Kidney capillary endothelial cell (primary cell): ENCODE data around the gene SIX3.

Experiments
- DNase-seq: peaks from one replicate; pipeline ENCODE4 v3.0.0-alpha.2; 2018; ENCODE audit warnings: low spot score

Gene SIX3

DNA sequence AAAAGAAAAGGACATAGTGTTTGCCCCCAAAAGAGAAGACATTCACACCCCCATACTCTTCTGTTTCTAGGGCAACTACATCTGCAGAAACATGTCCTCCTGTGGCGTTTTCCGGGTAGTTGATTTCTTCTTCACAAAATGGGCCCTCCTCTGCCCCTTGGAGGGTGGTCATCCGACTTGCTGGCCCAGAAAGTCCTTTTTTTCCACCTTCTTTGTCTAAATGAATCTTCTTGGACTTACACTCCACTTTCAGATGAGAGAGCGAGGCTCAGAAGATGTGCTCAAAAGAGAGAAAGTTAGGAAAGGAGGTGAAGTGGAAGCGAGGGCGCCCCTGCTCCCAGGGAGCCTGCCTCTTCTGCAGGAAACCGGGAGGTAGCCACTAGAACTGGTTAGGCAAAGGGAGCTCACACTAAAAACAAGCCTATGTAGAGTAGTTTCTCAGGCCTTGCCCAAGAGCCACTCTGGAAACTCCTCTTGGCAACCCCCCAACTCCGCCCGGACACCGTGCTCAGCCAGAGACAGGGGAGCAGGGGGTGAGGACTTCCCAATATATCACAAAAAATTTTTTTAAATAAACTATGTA is 10.2 kb upstream of the SIX3 start:
- DNase-seq = no peak

DNA sequence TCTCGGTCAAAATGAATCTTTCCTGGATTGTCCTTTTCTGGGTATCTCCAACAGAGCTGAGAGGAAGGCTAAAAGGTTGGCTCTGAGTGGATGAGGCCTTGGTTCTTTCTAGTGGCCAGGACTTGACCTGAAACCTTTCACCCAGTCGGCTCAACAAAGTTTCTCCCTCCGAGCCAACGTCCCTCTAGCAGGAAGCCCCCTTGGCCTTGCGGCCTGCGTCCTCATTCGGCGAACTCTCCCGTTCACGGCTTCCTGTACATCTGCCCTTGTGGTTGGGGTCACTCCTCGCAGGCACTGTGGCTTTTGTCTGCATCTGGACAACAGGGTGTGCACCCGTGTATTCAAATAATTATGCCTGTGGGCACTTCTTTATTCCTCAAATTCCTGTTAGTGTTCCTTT is 9.4 kb upstream of the SIX3 start:
- DNase-seq = no peak

DNA sequence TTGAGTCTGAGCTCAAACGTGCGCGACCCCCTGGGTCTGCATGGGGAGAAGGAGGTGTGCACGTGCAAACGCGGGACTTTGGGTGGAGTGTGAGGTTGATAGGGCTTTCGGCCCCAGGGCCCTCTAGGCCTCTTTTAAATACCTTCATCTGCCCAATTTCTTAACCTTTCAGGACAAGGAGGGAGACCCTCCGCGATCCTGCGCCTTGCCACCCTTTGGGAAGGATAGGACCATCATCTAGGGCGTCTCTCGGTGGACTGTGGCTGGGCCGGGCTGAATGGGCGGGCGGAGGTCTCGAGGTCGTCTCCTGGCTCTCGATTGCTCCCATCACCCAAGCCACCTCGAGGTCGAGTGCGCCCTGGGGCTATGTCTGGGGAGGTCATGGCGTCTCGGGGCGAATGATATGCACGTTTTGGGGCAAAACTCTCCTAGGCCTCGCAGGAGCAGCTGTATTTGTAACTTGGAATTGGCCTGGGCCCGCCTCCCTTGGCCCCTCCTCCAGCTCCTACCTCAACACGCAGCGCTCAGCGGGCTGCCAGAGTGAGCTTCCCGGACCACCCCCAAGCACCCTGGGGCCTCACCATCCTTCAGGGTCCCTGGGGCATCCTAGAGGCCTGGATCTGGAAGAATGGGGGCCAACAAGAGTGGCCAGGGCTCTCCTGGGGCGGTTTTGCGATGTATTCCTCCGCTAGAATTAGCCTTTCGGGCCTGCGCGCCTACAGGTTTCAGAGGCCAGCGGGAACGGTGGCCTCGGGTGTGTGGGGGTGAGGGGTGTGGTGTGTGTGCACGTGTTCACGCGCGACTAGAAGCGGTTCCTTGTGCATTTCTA is 8.7 kb upstream of the SIX3 start:
- DNase-seq = no peak

DNA sequence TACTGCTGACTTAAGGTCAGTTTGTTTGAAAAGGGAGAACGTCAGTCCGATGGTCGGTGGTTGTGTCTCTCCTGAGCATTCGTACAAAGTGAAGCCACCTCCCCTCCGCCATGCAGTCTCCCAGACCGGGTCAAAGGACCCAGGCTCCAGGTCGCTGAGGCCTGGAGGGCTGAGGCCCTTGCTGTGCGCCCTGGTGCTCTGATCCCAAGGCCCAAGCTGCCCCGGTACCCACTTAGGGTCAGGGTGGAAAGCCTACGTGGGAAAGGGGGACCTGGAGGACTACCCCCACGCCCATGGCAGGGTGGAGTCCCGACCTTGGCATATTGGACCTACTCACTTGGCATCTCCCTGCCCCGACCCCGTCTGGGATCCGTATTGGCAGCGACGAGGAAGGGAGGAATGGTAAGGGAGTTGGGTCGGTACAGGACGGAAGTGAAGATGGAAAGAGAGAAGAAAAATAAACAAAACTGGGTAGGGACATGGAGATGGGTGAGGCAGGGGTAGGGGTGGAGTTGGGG is 8.0 kb upstream of the SIX3 start:
- no peak for DNase-seq

DNA sequence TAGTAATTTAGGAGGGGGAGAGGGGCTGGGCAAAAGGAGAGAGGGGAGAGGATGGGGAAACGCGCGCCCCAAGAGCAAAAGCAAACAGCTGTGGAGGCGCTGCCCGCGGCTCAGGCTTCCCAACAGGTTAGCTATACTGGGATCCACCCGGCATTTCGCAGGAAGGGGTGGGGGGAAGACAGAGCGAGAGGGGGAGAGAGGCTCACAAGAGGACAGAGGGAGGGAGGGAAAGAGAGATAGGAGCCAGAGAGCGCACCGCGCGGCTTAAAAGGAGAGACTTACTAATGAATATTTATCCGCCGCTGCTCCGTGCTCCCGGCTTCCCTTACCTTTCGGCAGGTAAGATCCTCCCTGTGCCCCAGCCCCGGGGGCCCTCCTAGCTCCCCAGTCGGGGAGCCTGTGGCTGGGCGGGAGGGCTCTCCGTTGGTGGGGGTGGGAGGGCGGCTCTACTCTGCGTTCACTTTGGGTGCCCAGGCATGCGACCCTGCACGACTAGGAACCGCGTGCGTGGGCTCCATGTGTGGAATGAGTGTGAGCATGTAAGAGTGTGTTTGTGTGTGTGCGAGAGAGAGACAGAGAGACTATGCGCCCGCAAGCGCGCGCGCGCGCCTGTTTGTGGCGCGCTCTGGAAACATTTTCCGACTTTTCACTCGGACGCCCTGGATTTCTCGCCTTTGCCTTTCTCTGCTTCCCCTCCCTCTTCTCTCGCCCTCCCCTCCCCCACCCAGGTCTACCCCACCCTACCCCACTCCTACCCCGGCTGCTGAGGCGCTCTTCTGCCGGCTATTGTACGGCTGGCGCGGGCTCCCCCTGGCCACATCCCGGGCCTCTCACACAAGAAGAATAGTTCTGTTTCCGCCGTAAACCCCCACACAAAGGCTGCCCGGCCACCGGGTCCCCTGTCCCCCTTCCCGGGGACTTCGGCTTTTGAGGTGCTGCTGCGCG is 7.2 kb upstream of the SIX3 start:
- no peak for DNase-seq

DNA sequence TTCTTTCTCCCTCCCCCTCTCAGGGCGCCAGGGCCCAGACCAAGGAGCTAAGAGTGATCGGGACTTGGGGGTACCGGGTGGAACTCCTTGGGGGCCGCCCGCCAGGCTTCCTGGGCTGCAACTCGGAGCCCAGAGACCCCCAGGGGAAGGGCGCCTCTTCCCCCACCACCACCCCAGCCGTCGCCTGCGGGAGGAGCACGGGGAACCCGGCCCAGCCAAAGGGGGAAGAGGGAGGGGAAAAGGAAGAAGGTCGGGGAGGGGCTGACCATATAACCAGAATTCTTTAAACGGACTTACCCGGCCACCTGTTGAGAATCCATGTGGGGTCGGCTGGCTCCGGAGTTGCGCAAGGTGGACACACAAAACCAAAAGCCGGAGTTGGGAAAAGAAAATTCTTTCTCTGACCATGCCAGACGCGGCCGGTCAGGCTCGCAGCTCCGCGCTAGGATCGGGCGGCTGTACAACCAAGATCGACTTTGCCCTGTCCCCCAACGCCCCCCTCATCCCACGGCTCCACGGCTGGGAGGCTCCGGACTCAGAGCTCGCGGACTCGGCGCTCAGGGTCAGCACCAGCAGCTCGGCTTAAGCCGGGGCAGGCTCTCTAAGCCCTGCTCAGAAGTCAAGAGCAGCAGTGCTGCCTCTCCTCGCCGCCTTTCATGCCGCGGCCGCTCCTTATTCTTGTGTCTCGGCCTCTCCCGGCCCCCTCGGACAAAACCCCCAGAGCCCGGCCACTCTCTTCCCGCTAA is 6.3 kb upstream of the SIX3 start:
- no peak for DNase-seq

DNA sequence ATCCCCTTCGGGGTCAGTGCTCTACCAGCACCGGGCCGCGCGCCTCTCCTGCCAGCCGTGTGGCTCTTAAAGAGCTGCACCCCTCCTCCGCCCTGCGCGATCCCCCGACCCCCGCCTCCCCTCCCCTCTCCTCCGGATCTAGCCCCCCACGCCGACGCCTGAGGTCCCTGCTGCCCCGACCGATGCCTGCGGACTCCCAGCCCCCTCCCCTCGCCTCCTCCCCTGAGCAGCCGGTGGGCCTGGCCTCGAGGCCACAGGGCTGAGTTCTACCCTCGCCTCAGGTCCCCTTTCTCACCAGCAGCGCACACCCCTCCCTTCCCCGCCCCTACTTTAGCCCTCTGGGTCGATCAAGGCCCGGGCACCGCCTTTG is 5.8 kb upstream of the SIX3 start:
- DNase-seq = no peak

DNA sequence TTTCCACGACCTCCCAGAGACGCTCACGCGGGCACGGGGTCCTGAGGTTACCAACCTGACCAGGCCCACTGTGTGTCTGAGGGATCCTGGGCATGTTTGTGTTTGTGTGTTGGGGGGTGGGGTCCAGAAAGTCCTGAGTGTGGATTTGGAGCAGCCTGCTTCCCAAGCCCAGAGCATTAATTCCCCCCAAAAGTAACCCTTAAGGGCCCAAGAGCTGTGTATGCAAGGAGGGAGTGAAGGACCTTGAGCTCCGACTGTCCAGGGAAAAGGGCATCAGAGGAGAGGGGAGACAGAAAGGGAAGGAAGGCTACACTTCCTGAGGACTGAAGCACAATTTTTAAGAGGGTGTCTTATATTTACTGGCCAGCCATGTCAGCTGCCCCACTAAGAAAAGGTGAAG is 5.2 kb upstream of the SIX3 start:
- no peak for DNase-seq

DNA sequence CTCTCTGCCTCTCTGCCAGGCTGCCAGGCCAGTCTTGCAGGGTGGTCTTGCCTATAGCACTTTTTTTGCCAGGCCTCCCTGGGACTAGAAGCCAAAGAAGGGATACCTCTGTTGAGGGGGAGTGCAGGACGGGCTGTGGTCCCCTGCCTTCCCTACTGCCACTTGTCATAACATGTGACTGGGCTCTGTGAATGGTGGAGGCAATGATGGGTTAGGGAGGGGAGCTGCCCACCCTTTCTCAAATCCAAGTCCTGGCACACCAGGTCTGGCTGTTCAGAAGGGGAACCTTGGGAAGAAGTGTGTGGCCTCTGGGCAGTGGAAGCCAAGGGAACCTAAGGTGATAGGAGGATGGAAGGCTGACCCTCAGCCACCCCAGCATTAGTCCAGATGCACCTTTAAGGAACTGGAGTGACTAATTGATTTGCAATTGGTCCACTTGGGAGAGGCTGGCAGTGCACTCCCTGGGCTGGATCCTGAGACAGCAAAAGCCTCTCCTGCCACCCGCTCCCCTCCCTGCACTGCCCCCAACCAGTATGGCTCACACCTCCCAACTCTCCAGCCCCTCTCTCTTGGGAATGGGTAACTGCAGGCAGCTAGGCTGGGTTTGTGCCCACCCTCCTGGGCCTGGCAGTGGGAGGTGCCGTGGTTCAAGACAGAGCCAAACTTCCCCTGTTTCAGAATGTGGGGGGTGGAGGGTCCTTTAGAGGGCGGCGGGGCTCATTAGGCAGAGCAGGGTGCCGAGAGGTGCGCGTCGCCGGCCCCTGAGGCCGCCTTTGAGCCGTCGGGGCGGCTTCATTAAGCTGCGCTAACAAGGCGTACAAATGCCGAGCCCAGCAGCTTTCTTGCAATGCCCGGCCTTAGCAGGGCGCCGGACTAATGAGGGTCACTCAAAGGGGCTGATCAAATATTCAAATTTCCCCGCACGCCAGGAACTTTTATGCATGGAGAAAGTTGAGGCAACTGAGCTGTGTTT is 4.5 kb upstream of the SIX3 start:
- DNase-seq = no peak

DNA sequence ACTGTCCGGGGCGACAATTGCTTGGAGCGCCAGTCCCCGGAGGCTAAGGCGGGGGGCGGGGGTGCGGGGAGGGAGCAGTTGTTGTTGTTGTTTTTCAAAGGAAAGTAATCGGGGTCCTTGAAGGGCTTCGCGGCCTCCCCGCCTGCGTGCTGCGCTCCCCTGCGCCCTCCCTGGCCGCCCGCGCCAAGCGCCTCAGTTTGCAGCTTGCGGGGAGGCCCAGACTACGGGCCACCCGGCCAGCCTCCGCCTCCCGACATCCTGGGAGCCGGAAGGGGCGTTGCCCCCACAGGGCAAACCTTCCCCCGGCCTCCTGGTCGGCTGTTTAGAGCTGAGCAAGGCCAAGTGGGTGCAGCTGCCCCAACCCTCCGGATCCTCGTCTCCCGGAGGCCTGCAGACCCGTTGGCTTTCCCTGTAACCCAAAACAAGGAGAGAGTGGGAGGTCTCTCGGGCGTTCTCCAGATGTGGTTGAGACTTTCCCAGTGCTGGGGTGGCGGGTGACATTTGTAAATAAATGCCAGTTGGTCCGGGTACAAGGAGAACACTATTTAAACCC is 3.7 kb upstream of the SIX3 start:
- DNase-seq = no peak

DNA sequence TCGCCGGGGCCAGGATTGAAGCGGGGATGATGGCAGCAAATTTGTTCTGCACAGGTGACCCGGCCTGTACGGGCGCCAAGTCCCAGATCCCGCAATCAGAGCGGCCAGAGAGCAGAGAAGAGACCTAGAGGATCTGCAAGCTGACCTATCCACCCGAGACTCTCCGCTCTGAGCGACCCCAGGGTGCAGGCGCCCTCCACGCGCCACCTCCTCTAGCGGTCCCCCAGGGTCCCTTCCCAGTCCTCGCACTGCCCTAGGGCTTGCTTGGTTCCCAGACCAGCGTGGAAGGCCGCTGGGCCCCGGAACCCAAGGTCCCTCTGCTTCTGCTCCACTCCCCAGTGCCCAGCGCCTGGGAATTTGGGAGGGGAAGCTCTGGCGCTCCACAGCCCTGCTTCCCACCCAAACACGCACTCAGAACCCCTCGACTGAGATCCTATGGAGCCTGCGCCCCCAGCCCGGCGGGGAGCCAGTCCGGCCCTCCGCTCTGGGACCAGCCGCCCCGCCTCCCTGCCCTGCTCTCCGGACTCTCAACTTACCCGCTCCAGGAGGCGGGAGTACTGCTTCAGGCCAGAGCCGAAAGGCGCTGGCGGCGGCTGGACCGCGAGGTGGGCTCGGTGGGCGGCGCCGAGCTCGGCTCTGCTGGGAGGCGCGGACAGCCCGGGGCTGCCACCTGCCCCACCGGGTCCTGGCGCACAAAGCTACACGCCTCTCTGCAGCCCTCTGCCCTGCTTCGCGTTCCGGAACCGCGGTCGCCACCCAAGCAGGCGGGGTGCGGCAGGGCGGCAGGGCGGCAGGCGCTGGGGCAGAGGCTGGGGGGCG is 3.0 kb upstream of the SIX3 start:
- DNase-seq = no peak

DNA sequence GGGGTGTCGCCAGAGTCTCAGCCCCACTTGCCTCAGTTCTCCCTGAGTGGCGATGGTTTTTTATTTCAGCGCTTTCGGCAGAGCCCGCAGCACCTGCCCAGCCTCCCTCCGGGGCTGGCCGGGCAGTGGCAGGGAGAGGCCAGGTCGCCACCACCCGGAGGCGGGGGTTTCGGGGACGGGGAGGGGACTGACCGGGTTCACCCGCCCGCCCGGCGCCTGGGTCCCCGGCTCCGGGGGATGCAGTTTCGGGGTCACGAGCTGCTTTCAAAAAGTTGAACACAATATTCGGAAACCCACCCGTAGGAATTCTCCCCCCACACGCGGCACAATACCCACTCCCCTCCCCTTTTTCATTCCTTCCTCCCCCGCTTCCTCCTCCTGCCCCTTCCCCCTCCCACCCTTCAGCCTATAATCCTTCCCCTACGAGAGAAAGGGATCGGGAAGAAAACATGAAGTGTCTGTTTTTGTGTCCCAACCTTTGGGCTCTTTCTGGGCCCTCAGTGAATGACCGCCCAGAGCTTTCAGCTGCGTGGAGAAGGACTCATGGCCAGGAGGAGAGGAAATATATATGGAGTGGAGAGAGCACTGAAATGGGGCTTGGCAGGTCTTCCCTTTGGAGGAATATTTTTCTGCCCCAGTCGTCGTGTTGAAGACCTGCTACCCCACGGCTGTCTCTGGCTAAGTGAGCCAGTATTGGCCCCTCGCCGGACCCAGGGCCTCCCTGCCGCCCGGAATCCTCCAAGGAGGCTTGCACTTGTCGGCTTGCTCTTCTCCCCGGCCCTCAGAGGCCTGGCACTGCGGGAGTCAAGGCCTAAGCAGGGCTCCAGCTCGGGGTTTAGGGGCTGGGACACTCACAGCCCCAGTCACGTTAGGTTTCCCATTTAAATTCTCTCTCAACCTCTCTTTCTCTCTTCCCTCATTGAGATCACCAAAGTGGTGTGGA is 2.1 kb upstream of the SIX3 start:
- DNase-seq = no peak

DNA sequence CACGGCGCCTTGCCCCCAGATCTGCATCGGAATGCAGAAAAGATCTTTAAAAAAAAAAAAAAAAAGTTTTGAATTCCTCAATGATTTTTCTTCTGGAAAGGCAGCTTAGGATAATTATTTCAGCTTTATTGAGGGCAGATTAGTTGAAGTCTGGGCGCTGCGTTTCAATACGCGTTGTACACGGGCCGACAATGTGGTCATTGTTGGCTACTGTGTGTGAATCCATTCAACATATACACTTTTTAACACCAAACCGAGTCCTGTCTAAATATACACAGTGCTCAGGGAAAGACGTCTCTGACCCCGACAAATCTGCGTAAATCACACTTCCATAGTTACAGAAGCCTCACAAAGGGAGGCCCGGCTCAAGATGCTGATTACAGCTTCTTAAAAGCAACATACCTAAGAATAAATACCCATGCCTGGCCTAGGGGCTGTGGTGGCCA is 1.4 kb upstream of the SIX3 start:
- no peak for DNase-seq

DNA sequence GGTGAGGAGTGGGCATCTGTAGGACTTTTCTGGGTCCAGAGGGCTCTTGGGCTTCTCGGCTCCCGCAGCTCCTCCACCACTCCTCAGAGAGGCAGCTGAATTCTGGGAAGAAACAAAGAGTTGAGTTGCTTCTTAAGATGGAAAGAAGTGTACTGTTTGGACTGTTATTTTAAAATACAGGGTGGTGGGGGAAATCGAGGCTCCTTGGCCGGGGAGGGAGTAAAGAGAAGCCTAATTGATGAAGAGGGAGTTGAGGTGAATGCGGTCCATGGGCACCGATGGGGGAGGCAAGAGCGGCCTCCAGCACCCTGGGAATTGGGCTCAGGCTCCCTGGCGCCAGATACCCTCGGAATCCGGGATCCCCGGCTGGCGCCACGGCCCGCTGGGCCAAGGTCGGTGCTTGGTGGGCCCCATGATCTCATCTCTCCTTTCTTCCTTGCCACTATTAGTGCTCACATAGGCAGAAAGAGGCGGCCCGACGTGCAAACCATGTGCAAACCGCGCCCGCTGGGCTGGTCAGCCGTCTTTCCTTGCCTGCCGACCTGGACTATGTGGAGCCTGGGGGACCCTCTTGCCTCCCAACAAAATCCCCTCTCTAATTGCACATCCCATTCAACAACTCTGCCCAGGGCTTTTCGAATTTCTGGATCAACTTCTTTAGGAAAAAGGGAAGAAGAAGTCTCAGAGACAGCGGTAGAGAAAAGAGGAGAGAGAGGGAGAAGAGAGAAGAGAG is 604 bp upstream of the SIX3 start:
- no peak for DNase-seq

DNA sequence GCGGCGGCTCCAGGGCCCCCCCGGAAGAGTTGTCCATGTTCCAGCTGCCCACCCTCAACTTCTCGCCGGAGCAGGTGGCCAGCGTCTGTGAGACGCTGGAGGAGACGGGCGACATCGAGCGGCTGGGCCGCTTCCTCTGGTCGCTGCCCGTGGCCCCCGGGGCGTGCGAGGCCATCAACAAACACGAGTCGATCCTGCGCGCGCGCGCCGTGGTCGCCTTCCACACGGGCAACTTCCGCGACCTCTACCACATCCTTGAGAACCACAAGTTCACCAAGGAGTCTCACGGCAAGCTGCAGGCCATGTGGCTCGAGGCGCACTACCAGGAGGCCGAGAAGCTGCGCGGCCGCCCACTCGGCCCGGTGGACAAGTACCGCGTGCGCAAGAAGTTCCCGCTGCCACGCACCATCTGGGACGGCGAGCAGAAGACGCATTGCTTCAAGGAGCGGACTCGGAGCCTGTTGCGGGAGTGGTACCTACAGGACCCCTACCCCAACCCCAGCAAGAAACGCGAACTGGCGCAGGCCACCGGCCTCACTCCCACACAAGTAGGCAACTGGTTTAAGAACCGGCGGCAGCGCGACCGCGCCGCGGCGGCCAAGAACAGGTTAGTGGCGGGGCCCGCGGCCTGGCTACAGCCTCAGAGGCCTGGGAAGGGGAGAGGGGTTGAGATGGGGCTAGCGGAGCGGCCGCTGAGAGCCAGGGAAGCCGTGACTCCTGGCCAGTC is 965 bp downstream of the SIX3 start:
- DNase-seq = no peak

DNA sequence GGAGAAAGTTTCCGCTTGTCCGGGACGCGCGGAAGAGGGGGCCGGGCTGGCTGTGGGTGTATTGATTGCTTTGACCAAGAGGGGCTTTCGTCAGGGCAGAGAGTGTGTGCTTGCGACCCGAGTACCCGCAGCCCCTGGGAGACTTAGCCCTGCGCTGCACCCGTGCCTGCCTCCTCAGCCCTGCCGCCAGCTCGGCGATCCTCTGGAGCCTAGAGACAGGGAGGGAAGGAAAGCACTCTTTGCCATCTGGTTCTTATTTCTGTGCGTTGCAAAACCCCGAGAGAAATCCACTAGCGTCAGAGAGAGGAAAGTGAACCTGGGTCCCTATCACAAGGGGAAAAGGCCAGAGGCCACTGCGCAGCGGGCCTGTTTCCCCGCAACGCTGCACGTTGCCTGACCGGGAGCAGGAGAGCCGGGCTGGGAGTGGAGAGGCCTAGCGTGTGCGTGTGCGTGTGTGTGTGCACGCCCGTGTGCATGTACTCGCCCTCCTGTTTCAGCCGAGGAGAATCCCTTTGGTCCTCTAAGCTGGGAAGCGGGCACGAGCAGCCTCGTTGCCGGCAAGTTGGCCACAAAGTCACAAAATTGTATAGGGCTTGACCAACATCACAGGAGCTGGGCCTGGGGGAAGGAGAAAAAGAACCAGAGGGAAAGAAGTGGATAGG is 1.7 kb downstream of the SIX3 start:
- no peak for DNase-seq
